ENCODE results near the gene FAM3D. TPM values are rescaled to one million over a fixed set of nuclear protein-coding genes. Genes with fewer than 3 reads are reported as not detected.

The FAM3D gene
- total RNA-seq, 2 experiments from 2014 or later: not detected

- H3K27me3 Mint-ChIP-seq (ENCODE audit: low read depth): peaks cover 2% of the 10 kb centered on the region
- no peak for DNase-seq
- no peak overlapping the region for H3K4me3 Mint-ChIP-seq
- ChIA-PET CTCF (interaction anchor here (1.3 kb wide), 1 partner anchor 13 kb away, joined by 4 read pairs; no protein-coding TSS in a partner anchor), POLR2A (no interaction called here)
- ATAC-seq: no peak
- H3K27ac Mint-ChIP-seq: no peak overlapping the region
- no peaks in the 10 kb centered on the region for H3K9me3 Mint-ChIP-seq (ENCODE audit: insufficient read depth)
- H3K36me3 Mint-ChIP-seq (ENCODE audit: low read depth): no peaks in the 10 kb centered on the region
- no peaks in the 10 kb centered on the region for H3K4me1 Mint-ChIP-seq (ENCODE audit: low read depth)
Measured at GRCh38 chr3:58597770-58598310, 68.7 kb downstream of the FAM3D start.

- no peak overlapping the region for H3K4me3 Mint-ChIP-seq
- ATAC-seq: no peak
- H3K9me3 Mint-ChIP-seq (ENCODE audit: insufficient read depth): no peaks in the 10 kb centered on the region
- H3K4me1 Mint-ChIP-seq (ENCODE audit: low read depth): no peaks in the 10 kb centered on the region
- ChIA-PET POLR2A (no interaction called here), CTCF (interaction anchor here (0.9 to 1.3 kb wide), 2 partner anchors 12 to 33 kb away, joined by 3 to 4 read pairs; no protein-coding TSS in a partner anchor)
- no peak overlapping the region for H3K27ac Mint-ChIP-seq
- peaks cover 2% of the 10 kb centered on the region for H3K27me3 Mint-ChIP-seq (ENCODE audit: low read depth)
- no peak for DNase-seq
- H3K36me3 Mint-ChIP-seq (ENCODE audit: low read depth): no peaks in the 10 kb centered on the region
Measured at GRCh38 chr3:58596834-58597518, 69.6 kb downstream of the FAM3D start.

- POLR2A ChIA-PET: no interaction called here
- Mint-ChIP-seq H3K4me3 (no peak overlapping the region), H3K4me1 (ENCODE audit: low read depth) (no peaks in the 10 kb centered on the region), H3K27ac (no peak overlapping the region), H3K36me3 (ENCODE audit: low read depth) (no peaks in the 10 kb centered on the region), H3K9me3 (ENCODE audit: insufficient read depth) (no peaks in the 10 kb centered on the region), H3K27me3 (ENCODE audit: low read depth) (peaks cover 2% of the 10 kb centered on the region)
- CTCF ChIA-PET: no interaction called here
- DNase-seq (no peak), ATAC-seq (no peak)
Measured at GRCh38 chr3:58594117-58594516, 72.5 kb downstream of the FAM3D start.

DNA sequence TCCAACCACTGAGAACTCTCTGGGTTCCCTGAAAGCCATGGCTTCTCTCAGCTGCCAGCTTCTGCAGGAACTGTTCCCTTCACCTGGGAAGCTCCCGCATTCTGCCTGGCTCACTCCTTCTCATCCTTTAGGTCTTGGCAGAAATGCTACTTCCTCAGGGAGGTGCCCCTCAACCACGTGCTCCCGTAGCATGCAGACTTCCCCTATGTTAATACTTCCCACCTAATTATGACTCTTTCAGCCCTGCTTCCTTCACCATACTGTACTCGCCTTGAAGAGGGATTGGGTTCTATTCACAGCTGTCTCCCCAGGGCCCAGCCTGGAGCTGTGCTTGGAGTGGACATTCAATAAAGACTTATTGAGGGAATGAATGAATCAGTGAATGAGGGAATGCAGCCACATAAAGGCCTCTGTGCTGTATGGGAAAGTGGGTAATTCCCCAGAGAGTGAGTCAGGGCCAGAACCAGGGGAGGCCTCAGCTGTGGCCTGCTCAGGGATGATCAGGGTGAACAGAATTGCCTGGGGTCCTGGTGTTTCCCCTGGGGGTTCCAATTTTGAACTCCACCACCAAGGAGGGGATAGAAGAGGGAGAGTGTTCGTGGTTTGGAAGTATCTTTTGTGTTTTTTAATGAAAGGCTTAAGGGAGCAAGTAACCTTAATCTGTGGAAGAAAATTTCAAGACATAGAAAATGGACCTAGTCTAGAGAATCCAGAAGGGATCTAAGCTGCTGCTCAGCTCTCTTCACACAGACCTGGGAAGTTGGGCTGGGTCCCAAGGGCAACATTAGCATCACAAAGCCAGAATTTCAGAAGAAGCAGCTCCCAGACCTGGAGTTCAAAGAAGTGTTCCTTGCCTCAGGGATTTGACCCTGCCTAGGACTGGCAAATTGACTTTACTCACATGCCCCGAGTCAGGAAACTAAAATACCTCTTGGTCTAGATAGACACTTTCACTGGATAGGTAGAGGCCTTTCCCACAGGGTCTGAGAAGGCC, 74.8 kb downstream of the FAM3D start:
- no peaks in the 10 kb centered on the region for H3K4me1 Mint-ChIP-seq (ENCODE audit: low read depth)
- H3K27ac Mint-ChIP-seq: no peak overlapping the region
- peaks cover 14% of the 10 kb centered on the region for H3K27me3 Mint-ChIP-seq (ENCODE audit: low read depth)
- ATAC-seq (no peak), DNase-seq (no peak)
- H3K4me3 Mint-ChIP-seq: no peak overlapping the region
- H3K36me3 Mint-ChIP-seq (ENCODE audit: low read depth): no peaks in the 10 kb centered on the region
- ChIA-PET POLR2A (no interaction called here), CTCF (no interaction called here)
- no peaks in the 10 kb centered on the region for H3K9me3 Mint-ChIP-seq (ENCODE audit: insufficient read depth)

DNA sequence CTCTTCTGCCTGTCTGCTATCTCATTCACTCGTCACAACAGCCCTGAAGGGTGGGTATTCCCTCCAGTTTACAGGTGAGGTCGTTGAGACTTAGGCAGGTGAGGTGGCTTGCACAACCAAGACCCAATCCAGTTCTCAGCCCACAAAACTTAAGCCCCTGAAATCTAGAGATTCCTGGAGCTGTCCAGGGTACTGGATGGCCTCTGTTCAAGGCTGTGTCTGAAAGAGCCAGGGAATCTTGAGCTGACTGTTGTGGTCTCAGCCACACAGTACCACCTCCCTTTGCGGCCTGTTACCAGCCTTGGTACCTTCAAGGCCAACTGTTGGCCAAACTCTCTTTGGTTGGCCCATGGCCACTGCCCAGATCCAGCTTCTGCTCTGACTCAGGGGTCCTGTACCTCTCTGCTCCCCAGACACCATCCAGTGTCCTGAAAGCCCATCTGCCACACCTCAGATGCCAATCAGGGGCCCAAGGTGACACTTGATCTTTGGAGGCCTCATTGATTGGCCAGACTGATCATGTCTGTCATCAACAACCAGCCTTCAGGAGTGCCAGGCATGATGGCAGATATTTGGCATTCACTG, 78.5 kb downstream of the FAM3D start:
- CTCF ChIA-PET: interaction anchor here (0.6 to 2.8 kb wide), 2 partner anchors 42 to 295 kb away, joined by 3 to 7 read pairs; no protein-coding TSS in a partner anchor

GRCh38 chr3:58586776-58587192, 79.8 kb downstream of the FAM3D start:
- H3K9me3 Mint-ChIP-seq (ENCODE audit: insufficient read depth): no peaks in the 10 kb centered on the region
- no peak for DNase-seq
- peaks cover 16% of the 10 kb centered on the region for H3K4me1 Mint-ChIP-seq (ENCODE audit: low read depth)
- CTCF ChIA-PET: no interaction called here
- peaks cover 35% of the 10 kb centered on the region for H3K27me3 Mint-ChIP-seq (ENCODE audit: low read depth)
- POLR2A ChIA-PET: no interaction called here
- peaks cover 2% of the 10 kb centered on the region for H3K36me3 Mint-ChIP-seq (ENCODE audit: low read depth)
- H3K27ac Mint-ChIP-seq: no peak overlapping the region
- ATAC-seq: no peak
- no peak overlapping the region for H3K4me3 Mint-ChIP-seq

More for the DNA sequence above, 78.5 kb downstream of the FAM3D start:
- Mint-ChIP-seq H3K4me1 (ENCODE audit: low read depth) (peaks cover 16% of the 10 kb centered on the region), H3K4me3 (no peak overlapping the region), H3K36me3 (ENCODE audit: low read depth) (peaks cover 2% of the 10 kb centered on the region), H3K27me3 (ENCODE audit: low read depth) (peaks cover 31% of the 10 kb centered on the region), H3K9me3 (ENCODE audit: insufficient read depth) (no peaks in the 10 kb centered on the region), H3K27ac (no peak overlapping the region)
- ATAC-seq (no peak), DNase-seq (peak; percentile 33)
- POLR2A ChIA-PET: no interaction called here

GRCh38 chr3:58585994-58586393, 80.6 kb downstream of the FAM3D start:
- H3K36me3 Mint-ChIP-seq (ENCODE audit: low read depth): peaks cover 2% of the 10 kb centered on the region
- no peaks in the 10 kb centered on the region for H3K9me3 Mint-ChIP-seq (ENCODE audit: insufficient read depth)
- DNase-seq: no peak
- POLR2A ChIA-PET: no interaction called here
- H3K27ac Mint-ChIP-seq: no peak overlapping the region
- H3K4me3 Mint-ChIP-seq: peak overlapping the region; percentile 79
- peaks cover 39% of the 10 kb centered on the region for H3K27me3 Mint-ChIP-seq (ENCODE audit: low read depth)
- no peak for ATAC-seq
- peaks cover 16% of the 10 kb centered on the region for H3K4me1 Mint-ChIP-seq (ENCODE audit: low read depth)
- CTCF ChIA-PET: interaction anchor here (0.8 to 1.4 kb wide), 7 partner anchors 11 to 246 kb away, joined by 3 to 10 read pairs (median 4); no protein-coding TSS in a partner anchor

- peaks cover 16% of the 10 kb centered on the region for H3K4me1 Mint-ChIP-seq (ENCODE audit: low read depth)
- H3K9me3 Mint-ChIP-seq (ENCODE audit: insufficient read depth): no peaks in the 10 kb centered on the region
- H3K27me3 Mint-ChIP-seq (ENCODE audit: low read depth): peaks cover 39% of the 10 kb centered on the region
- H3K27ac Mint-ChIP-seq: no peak overlapping the region
- H3K36me3 Mint-ChIP-seq (ENCODE audit: low read depth): peaks cover 2% of the 10 kb centered on the region
- ChIA-PET CTCF (interaction anchor here (0.8 to 1.8 kb wide), 8 partner anchors 12 to 279 kb away, joined by 3 to 10 read pairs (median 4); partner anchors contain the start of genes HTD2 and RPP14), POLR2A (no interaction called here)
- H3K4me3 Mint-ChIP-seq: peak overlapping the region; percentile 79
- ATAC-seq (peak; percentile 95), DNase-seq (peak; percentile 62)
Measured at GRCh38 chr3:58585005-58585786, 81.4 kb downstream of the FAM3D start.

- Mint-ChIP-seq H3K9me3 (ENCODE audit: insufficient read depth) (no peaks in the 10 kb centered on the region), H3K4me3 (peak overlapping the region; percentile 79), H3K27me3 (ENCODE audit: low read depth) (peaks cover 39% of the 10 kb centered on the region), H3K36me3 (ENCODE audit: low read depth) (peaks cover 2% of the 10 kb centered on the region), H3K27ac (no peak overlapping the region), H3K4me1 (ENCODE audit: low read depth) (peaks cover 16% of the 10 kb centered on the region)
- ChIA-PET POLR2A (no interaction called here), CTCF (interaction anchor here (1.2 to 1.8 kb wide), 5 partner anchors 13 to 278 kb away, joined by 3 to 10 read pairs (median 6); partner anchors contain the start of genes HTD2 and RPP14)
- peak; percentile 14 for ATAC-seq
- DNase-seq: peak; percentile 22
Measured at GRCh38 chr3:58584690-58585004, 81.9 kb downstream of the FAM3D start.
